Transverse colon (tissue), 4 donors: Measurements from ENCODE around the gene CALN1.

Experiments used
- EP300 ChIP-seq: sonication (generic); formaldehyde crosslinking; IDR thresholded peaks from one replicate; pipeline ENCODE4 v1.6.1; 2017; ENCODE audit warnings: antibody characterized with exemption, low read depth
- POLR2A ChIP-seq: fragments of 450-650 bp; IDR thresholded peaks from one replicate; pipeline ENCODE4 v1.6.1; 2016; ENCODE audit warnings: antibody characterized with exemption, mild to moderate bottlenecking, moderate library complexity
- POLR2AphosphoS5 ChIP-seq, 3 donors: sonication (generic); formaldehyde crosslinking; IDR thresholded peaks; one replicate each; pipeline ENCODE4 v1.6.1; 2016; ENCODE audit warnings: antibody characterized with exemption in 3 of 3
- TF ChIP-seq, protein P1 (sequence below), 5 experiments: fragments of 200-600 bp in 3 of 5; fragments of 450-650 bp in 2 of 5; sonication (generic) in 3 of 5; IDR thresholded peaks; 1 replicate in 2 of 5; 2 replicates in 3 of 5; pipeline ENCODE4 v1.5.1; 2016 to 2017; ENCODE audit warnings: antibody characterized with exemption in 5 of 5, inconsistent platforms in 3 of 5, mild to moderate bottlenecking in 2 of 5, moderate library complexity in 1 of 5

GRCh38 chr7:71846160-71846559 lies 566.0 kb downstream of the CALN1 start:
- TF ChIP-seq POLR2A (no peak), EP300 (no peak), POLR2AphosphoS5 (IDR thresholded peaks at IDR 0.05) (no peak)
- TF ChIP-seq, protein P1, sequence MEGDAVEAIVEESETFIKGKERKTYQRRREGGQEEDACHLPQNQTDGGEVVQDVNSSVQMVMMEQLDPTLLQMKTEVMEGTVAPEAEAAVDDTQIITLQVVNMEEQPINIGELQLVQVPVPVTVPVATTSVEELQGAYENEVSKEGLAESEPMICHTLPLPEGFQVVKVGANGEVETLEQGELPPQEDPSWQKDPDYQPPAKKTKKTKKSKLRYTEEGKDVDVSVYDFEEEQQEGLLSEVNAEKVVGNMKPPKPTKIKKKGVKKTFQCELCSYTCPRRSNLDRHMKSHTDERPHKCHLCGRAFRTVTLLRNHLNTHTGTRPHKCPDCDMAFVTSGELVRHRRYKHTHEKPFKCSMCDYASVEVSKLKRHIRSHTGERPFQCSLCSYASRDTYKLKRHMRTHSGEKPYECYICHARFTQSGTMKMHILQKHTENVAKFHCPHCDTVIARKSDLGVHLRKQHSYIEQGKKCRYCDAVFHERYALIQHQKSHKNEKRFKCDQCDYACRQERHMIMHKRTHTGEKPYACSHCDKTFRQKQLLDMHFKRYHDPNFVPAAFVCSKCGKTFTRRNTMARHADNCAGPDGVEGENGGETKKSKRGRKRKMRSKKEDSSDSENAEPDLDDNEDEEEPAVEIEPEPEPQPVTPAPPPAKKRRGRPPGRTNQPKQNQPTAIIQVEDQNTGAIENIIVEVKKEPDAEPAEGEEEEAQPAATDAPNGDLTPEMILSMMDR (IDR thresholded peaks at IDR 0.05), result no peak
